HT1080 (cell line): Measurements from ENCODE around the gene PALD1. TPM values are rescaled to one million over a fixed set of nuclear protein-coding genes. Genes with fewer than 3 reads are reported as not detected.

ENCODE experiments used
- DNase-seq: peaks from one replicate; pipeline ENCODE4 v3.0.0-alpha.2; 2015; ENCODE audit warnings: low read depth
- total RNA-seq: library from RNA; depleted of rRNA; stranded (reverse); fragments of >200 nt; shearing (Covaris generic); gene quantifications from 2 replicates; pipeline ENCODE4 v1.2.3, GENCODE V29; 2014

The PALD1 gene
- total RNA-seq, 1 experiment from 2014 or later, result 1.8 TPM

- DNase-seq, result no peak
These were observed 74.0 kb downstream of the PALD1 start for GRCh38 chr10:70552586-70552985.

GRCh38 chr10:70555371-70555770 is 76.8 kb downstream of the PALD1 start:
- no peak for DNase-seq

- DNase-seq, result no peak
These were observed 78.7 kb downstream of the PALD1 start for GRCh38 chr10:70557086-70557845.

- DNase-seq, result no peak
These were observed 79.3 kb downstream of the PALD1 start for GRCh38 chr10:70557876-70558275.

GRCh38 chr10:70558295-70558694 is 79.7 kb downstream of the PALD1 start:
- no peak for DNase-seq

GRCh38 chr10:70558871-70559810 is 80.6 kb downstream of the PALD1 start:
- peak; percentile 17 for DNase-seq

GRCh38 chr10:70559861-70560260 is 81.3 kb downstream of the PALD1 start:
- no peak for DNase-seq

- DNase-seq, result no peak
These were observed 82.0 kb downstream of the PALD1 start for GRCh38 chr10:70560511-70560941.

- DNase-seq, result no peak
These were observed 82.5 kb downstream of the PALD1 start for GRCh38 chr10:70561070-70561469.

- no peak for DNase-seq
These were observed 83.0 kb downstream of the PALD1 start for GRCh38 chr10:70561558-70561957.

GRCh38 chr10:70562036-70562755 is 83.6 kb downstream of the PALD1 start:
- no peak for DNase-seq

- no peak for DNase-seq
These were observed 84.7 kb downstream of the PALD1 start for GRCh38 chr10:70563230-70563629.

- DNase-seq, result no peak
These were observed 85.7 kb downstream of the PALD1 start for GRCh38 chr10:70564113-70564725.

GRCh38 chr10:70564901-70565351 is 86.4 kb downstream of the PALD1 start:
- DNase-seq, result no peak

GRCh38 chr10:70565556-70566514 is 87.3 kb downstream of the PALD1 start:
- DNase-seq, result no peak

GRCh38 chr10:70566515-70567290 is 88.1 kb downstream of the PALD1 start:
- DNase-seq, result no peak

- no peak for DNase-seq
These were observed 89.0 kb downstream of the PALD1 start for GRCh38 chr10:70567603-70568002.

GRCh38 chr10:70568113-70568512 is 89.5 kb downstream of the PALD1 start:
- DNase-seq, result no peak
